ENCODE results near the gene CEMIP.

GRCh38 chr15:80934761-80935221 lies 155.6 kb downstream of the CEMIP start:
- TF ChIP-seq POLR2A (IDR thresholded peaks at IDR 0.05) = no peak
- no peak for TF ChIP-seq CTCF (IDR thresholded peaks at IDR 0.05)
- no peak for TF ChIP-seq POLR2AphosphoS5 (IDR thresholded peaks at IDR 0.05)
- no peak for TF ChIP-seq EP300 (IDR thresholded peaks at IDR 0.05)
